Tibial artery (tissue), 4 donors: Measurements from ENCODE around the gene MYMK.
A peak's percentile ranks its signal among the peaks of the same experiment; 100 is the strongest.

ENCODE experiments used
- DNase-seq, 2 donors: peaks; one replicate each; pipeline ENCODE4 v3.0.0-alpha.2; 2019
- H3K27ac ChIP-seq, 2 donors: fragments of 200-600 bp; sonication (generic) in 1 of 2; 1 replicate in 1 of 2; 2 replicates in 1 of 2; pipeline ENCODE4 v1.5.1; 2018 to 2019; ENCODE audit warnings: mild to moderate bottlenecking in 1 of 2
- H3K27me3 ChIP-seq, 2 donors: fragments of 200-600 bp; sonication (generic) in 1 of 2; one replicate each; pipeline versions ENCODE4 v1.5.1 to v1.6.0; 2016 to 2019
- H3K36me3 ChIP-seq, 3 donors: fragments of 200-600 bp; sonication (generic) in 2 of 3; one replicate each; pipeline ENCODE4 v1.5.1; 2016 to 2019; ENCODE audit warnings: mild to moderate bottlenecking in 2 of 3
- H3K4me1 ChIP-seq, 4 donors: fragments of 200-600 bp; sonication (generic) in 2 of 4; 1 replicate in 3 of 4; 2 replicates in 1 of 4; pipeline ENCODE4 v1.5.1; 2016 to 2019
- H3K4me3 ChIP-seq, 2 donors: fragments of 200-600 bp; sonication (generic) in 1 of 2; 1 replicate in 1 of 2; 2 replicates in 1 of 2; pipeline ENCODE4 v1.5.1; 2018 to 2019; ENCODE audit warnings: mild to moderate bottlenecking in 2 of 2
- H3K9me3 ChIP-seq, 3 donors: fragments of 200-600 bp; sonication (generic) in 1 of 3; one replicate each; pipeline ENCODE4 v1.5.1; 2016 to 2019
- intact Hi-C: fragments of 100-400 bp; cut with DNase I; formaldehyde crosslinking; loops from one replicate; pipeline ENCODE4 v1.15.0; 2023; ENCODE audit warnings: low total_unique reads
- TF ChIP-seq, protein P1 (sequence below), 2 experiments: fragments of 200-600 bp in 1 of 2; fragments of 450-650 bp in 1 of 2; IDR thresholded peaks; one replicate each; pipeline ENCODE4 v1.5.1; 2017 to 2019; ENCODE audit warnings: antibody characterized with exemption in 2 of 2, mild to moderate bottlenecking in 1 of 2, moderate library complexity in 1 of 2

MYMK gene

GRCh38 chr9:133536536-133536935 is 11.8 kb upstream of the MYMK start:
- no peaks in the 10 kb centered on the region for H3K36me3 ChIP-seq
- TF ChIP-seq, protein P1, sequence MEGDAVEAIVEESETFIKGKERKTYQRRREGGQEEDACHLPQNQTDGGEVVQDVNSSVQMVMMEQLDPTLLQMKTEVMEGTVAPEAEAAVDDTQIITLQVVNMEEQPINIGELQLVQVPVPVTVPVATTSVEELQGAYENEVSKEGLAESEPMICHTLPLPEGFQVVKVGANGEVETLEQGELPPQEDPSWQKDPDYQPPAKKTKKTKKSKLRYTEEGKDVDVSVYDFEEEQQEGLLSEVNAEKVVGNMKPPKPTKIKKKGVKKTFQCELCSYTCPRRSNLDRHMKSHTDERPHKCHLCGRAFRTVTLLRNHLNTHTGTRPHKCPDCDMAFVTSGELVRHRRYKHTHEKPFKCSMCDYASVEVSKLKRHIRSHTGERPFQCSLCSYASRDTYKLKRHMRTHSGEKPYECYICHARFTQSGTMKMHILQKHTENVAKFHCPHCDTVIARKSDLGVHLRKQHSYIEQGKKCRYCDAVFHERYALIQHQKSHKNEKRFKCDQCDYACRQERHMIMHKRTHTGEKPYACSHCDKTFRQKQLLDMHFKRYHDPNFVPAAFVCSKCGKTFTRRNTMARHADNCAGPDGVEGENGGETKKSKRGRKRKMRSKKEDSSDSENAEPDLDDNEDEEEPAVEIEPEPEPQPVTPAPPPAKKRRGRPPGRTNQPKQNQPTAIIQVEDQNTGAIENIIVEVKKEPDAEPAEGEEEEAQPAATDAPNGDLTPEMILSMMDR (IDR thresholded peaks at IDR 0.05): no peak
- no peaks in the 10 kb centered on the region for H3K9me3 ChIP-seq
- peaks cover 0 to 76% of the 10 kb centered on the region in 2 donors for H3K27me3 ChIP-seq
- H3K4me1 ChIP-seq: peaks cover 0 to 32% (median 15%) of the 10 kb centered on the region in 4 donors
- no peak overlapping the region for H3K27ac ChIP-seq
- intact Hi-C loops: no loop called here
- H3K4me3 ChIP-seq: no peak overlapping the region
- no peak for DNase-seq

DNA sequence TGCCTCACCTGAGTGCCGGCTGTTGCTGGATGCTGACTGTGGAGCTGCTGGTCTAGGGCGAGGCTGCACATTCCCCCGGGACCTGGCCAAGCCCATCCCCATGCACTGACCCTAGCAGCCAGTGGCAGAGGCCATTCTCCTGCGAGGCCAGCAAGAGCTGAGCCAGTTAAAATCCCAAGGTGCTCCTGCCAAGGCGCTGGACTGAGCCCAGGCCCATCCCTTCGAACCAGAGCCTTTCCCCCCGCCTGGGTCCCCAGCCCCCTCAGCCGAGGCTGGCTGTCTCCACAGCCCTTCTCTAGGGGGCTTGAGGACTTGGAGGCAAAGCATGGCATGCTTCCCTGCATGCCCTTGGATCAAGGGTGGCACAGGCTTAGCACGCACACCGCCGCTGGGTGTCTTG is 11.3 kb upstream of the MYMK start:
- no peak overlapping the region for H3K27ac ChIP-seq
- H3K9me3 ChIP-seq: no peaks in the 10 kb centered on the region
- H3K4me3 ChIP-seq: no peak overlapping the region
- peaks cover 0 to 81% of the 10 kb centered on the region in 2 donors for H3K27me3 ChIP-seq
- no peak for DNase-seq
- TF ChIP-seq, protein P1 (IDR thresholded peaks at IDR 0.05): no peak
- intact Hi-C loops: no loop called here
- H3K36me3 ChIP-seq: no peaks in the 10 kb centered on the region
- H3K4me1 ChIP-seq: peaks cover 0 to 32% (median 15%) of the 10 kb centered on the region in 4 donors

GRCh38 chr9:133535306-133535877 is 10.6 kb upstream of the MYMK start:
- TF ChIP-seq, protein P1 (IDR thresholded peaks at IDR 0.05): no peak
- no peak overlapping the region for H3K27ac ChIP-seq
- DNase-seq: no peak
- intact Hi-C loops: no loop called here
- H3K27me3 ChIP-seq: peaks cover 0 to 88% of the 10 kb centered on the region in 2 donors
- H3K4me3 ChIP-seq: no peak overlapping the region
- no peaks in the 10 kb centered on the region for H3K36me3 ChIP-seq
- no peaks in the 10 kb centered on the region for H3K9me3 ChIP-seq
- H3K4me1 ChIP-seq: peaks cover 0 to 32% (median 15%) of the 10 kb centered on the region in 4 donors

DNA sequence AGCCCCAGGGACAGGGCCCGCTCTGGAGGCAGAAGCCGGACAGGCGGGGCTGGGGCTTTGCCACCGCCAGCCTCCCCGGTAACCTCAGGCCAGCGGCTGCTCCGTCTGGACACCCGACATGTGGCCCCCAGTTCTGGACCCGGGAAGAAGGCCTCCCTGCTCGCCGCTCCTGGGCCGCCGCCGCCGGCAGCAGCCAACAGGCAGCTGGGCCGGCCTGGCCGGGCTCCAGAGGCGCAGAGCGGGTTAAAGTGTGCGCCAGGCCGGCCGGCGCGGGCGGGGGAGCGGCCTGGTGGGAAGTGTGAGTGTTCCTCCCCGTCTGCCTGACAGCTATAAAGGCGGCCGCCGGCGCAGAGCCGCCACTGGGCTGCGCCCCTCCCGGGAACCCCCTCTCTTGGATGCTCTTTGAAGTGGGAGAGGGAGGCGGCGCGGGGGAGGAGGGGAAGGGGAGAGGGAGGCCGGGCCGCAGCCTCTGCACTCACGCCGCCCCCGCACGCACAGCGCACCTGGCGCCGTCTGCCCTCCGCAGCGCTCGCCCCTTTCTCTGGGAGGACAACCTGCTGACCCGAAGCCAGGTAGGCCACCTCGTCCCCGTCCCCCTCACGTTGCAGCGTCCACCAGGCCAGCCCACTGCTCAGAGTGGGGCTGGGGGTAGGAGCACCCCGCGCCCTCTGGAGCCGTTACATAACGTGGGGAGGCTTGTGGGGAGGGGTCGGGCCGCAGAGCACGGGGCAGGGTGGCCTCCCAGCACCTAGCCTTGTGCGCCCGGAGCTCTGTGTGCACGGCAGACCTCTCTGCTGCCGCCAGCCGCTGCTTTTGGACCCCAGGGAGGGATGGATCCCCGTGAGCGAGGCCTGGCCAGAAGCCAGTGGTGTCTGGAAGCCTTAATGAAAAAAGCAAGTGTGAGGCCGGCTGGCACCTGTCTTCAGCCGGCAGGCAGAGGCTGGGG is 9.9 kb upstream of the MYMK start, which contains the start of gene ADAMTSL2:
Gene ADAMTSL2 (plus strand): TSS at position 359 of the 946 bp plus-strand sequence. CDS start 2,009 bp downstream, outside the sequence.
- Histone ChIP-seq H3K27me3 (peaks cover 0 to 89% of the 10 kb centered on the region in 2 donors), H3K27ac (no peak within 1 kb of the TSS), H3K9me3 (no peaks in the 10 kb centered on the region), H3K4me1 (peaks cover 0 to 29% (median 15%) of the 10 kb centered on the region in 4 donors), H3K4me3 (peak within 1 kb of the TSS; percentile 32 to 46), H3K36me3 (no peaks in the 10 kb centered on the region)
- intact Hi-C loops: no loop called here
- DNase-seq: no peak
- TF ChIP-seq, protein P1 (IDR thresholded peaks at IDR 0.05): no peak

- intact Hi-C loops: loop anchor here (1.0 kb wide), 1 partner anchor 206 kb away; no protein-coding TSS in a partner anchor
- no peak for DNase-seq
- Histone ChIP-seq H3K4me1 (peaks cover 0 to 21% (median 15%) of the 10 kb centered on the region in 4 donors), H3K9me3 (no peaks in the 10 kb centered on the region), H3K4me3 (peak overlapping the region in 1 of 2 donors; percentile 32), H3K36me3 (no peaks in the 10 kb centered on the region), H3K27me3 (peaks cover 0 to 89% of the 10 kb centered on the region in 2 donors), H3K27ac (no peak overlapping the region)
- TF ChIP-seq, protein P1 (IDR thresholded peaks at IDR 0.05): no peak
These were observed 9.1 kb upstream of the MYMK start for GRCh38 chr9:133533857-133534256.
